AG04450 (cell line): Measurements from ENCODE around the gene C17orf75. TPM values are rescaled to one million over a fixed set of nuclear protein-coding genes. Genes with fewer than 3 reads are reported as not detected.

ENCODE experiments used
- CTCF ChIA-PET: fragments of 300-600, 350-600 bp; formaldehyde crosslinking; extraction: SDS; loops from one replicate; lab custom pipeline; 2022; ENCODE audit warnings: antibody characterized with exemption, inconsistent platforms; lab: Charles Lee
- POLR2A ChIA-PET: fragments of 350-600 bp; formaldehyde crosslinking; extraction: SDS; loops from one replicate; lab custom pipeline; 2021; ENCODE audit warnings: antibody characterized with exemption, inconsistent platforms; lab: Yijun Ruan, JAX
- DNase-seq: peaks from one replicate; pipeline ENCODE4 v3.0.0-alpha.2; 2011; ENCODE audit warnings: low read depth, low spot score
- H3K27ac ChIP-seq: one replicate; pipeline ENCODE4 v1.5.1; 2012; ENCODE audit warnings: low read depth, low read length, control low read depth
- H3K27me3 ChIP-seq: one replicate; pipeline ENCODE4 v1.6.0; 2012; ENCODE audit warnings: low read length; ENCODE audit not compliant: control insufficient read depth, insufficient read depth
- H3K4me3 ChIP-seq: 2 replicates; pipeline ENCODE4 v1.5.1; 2011; ENCODE audit warnings: mild to moderate bottlenecking, low read depth, low read length, control low read depth
- H3K9me3 ChIP-seq: 2 replicates; pipeline ENCODE4 v1.5.1; 2012; ENCODE audit warnings: low read length; ENCODE audit not compliant: control insufficient read depth, insufficient read depth
- CTCF ChIP-seq: IDR thresholded peaks from 2 replicates; pipeline ENCODE4 v1.5.1; 2011; ENCODE audit warnings: low read depth, low read length, control low read depth, inconsistent platforms
- polyA plus RNA-seq: library from polyadenylated mRNA; depleted of rRNA; stranded (reverse); fragments of >200 nt; gene quantifications from 2 replicates; pipeline ENCODE4 v1.2.3, GENCODE V29; 2011; rRNA removed

C17orf75 gene
- polyA plus RNA-seq, 1 experiment, result 19.1 TPM

DNA sequence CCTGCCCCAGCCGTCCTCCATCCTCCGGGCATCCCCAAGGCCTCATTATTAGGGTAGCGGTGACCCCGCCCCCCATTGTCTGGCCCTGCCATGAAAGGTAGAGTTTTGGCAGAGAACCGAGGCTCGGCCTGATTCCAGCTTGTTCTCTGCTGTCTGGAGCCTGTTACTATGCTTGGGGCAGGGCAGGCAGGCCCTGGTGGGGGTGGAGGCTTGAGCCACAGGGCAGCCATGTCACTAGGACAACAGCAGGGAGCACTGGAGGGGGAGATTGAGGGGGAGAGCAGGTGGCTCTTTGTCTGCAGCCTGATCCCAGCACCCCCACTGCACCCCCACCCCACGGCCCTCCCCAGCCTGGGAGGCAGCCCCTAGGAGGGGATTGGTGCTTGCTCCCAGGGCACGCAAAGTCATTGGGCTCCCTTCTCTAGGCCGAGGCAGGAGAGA lies 60.9 kb downstream of the C17orf75 start:
- Histone ChIP-seq H3K27me3 (peaks cover 21% of the 10 kb centered on the region), H3K27ac (no peak overlapping the region), H3K9me3 (no peaks in the 10 kb centered on the region; the same call in 1 of the 2 replicates), H3K4me3 (no peak overlapping the region)
- TF ChIP-seq CTCF, result no peak
- no peak for DNase-seq
- ChIA-PET CTCF (interaction anchor here (0.6 kb wide), 1 partner anchor 38 kb away, joined by 4 read pairs; no protein-coding TSS in a partner anchor), POLR2A (interaction anchor here (0.6 kb wide), 1 partner anchor 75 kb away, joined by 3 read pairs; no protein-coding TSS in a partner anchor)

DNA sequence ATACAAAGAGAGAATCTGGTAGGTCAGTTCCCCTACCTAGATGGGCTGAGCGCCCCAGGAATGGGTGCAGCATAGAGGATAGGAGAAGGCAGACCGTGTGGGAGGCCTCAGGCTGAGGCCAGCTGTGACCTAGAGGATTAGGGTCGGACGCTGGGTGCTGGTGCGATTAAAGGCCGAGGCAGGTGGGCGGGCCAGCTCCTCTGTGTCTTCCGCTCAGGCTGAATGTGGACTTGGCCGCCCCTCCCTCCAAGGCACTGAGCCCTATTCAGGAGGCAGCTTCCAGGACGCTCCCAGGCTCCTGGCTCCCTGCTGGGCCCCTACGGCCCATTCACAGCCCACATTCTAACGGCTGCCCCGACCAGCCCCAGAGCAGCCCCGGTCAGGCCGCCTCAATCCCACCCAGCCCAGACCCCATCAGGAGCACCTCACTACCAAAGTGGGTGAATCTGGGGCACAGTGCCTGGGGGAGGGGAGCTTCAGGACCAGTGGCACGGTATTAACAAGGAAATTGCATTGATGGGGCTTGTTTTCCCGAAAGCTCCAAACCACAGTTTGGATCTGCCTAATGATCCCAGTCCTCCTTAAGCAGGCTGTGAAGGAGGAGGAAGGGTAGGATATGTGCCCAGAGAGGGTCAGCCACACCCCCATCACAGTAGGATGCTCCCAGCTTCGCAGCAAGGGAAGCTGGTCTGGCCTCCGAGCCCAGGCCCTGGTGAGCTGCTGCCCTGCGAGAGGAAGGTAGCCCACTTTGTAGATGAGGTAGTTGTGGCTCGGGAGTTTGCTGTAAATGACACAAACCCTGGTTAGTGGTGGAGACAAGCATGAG lies 61.9 kb downstream of the C17orf75 start:
- TF ChIP-seq CTCF, result no peak
- CTCF ChIA-PET, result interaction anchor here (0.6 kb wide), 2 partner anchors 39 kb away, joined by 4 to 5 read pairs; no protein-coding TSS in a partner anchor
- H3K27ac ChIP-seq, result no peak overlapping the region
- no peak overlapping the region for H3K4me3 ChIP-seq
- H3K9me3 ChIP-seq, result no peaks in the 10 kb centered on the region; the same call in 1 of the 2 replicates
- POLR2A ChIA-PET, result interaction anchor here (0.6 kb wide), 1 partner anchor 74 kb away, joined by 3 read pairs; no protein-coding TSS in a partner anchor
- H3K27me3 ChIP-seq, result peaks cover 16% of the 10 kb centered on the region
- DNase-seq, result no peak

- no peak for DNase-seq
- no peak for TF ChIP-seq CTCF
- Histone ChIP-seq H3K9me3 (no peaks in the 10 kb centered on the region; the same call in 1 of the 2 replicates), H3K27me3 (peaks cover 13% of the 10 kb centered on the region), H3K4me3 (no peak overlapping the region), H3K27ac (no peak overlapping the region)
- ChIA-PET CTCF (interaction anchor here (1.1 kb wide), 1 partner anchor 41 kb away, joined by 3 read pairs; no protein-coding TSS in a partner anchor), POLR2A (no interaction called here)
Measured at GRCh38 chr17:32278815-32279214, 63.2 kb downstream of the C17orf75 start.

Other genes starting within 250 kb of the C17orf75 start
- 44.4 and 59.0 TPM in 2 replicates for gene RHOT1, start 199.7 kb downstream of the C17orf75 start, polyA plus RNA-seq
- 0.06 TPM in 1 of 2 replicates, not detected in the other for gene RHBDL3, start 76.3 kb downstream of the C17orf75 start, polyA plus RNA-seq
- gene ZNF207, start 8.0 kb upstream of the C17orf75 start, polyA plus RNA-seq, result 219 and 239 TPM in 2 replicates
- 85.0 and 99.0 TPM in 2 replicates for gene PSMD11, start 102.3 kb upstream of the C17orf75 start, polyA plus RNA-seq
- gene CDK5R1, start 144.8 kb upstream of the C17orf75 start, polyA plus RNA-seq, result 0.22 and 0.32 TPM in 2 replicates